ENCODE measurements around the gene MYBPH.

Gene MYBPH

DNA sequence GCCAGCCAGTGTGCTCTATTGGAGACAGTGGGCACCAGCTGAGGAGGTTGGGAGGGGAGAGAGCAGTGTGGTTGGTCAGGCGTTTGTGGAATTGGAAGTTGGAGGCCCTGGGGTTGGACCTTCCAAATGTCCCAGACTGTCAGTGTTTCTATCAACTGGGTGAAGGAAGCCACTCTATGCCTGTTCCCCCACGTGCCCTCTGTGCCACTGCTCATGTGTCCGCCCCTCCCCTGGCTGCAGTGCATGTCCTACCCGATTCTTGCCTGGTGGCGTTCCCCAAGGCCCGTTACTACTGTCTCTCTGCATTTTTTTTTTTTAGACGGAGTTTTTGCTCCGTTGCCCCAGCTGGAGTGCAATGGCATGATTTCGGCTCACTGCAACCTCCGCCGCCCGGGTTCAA, 27.0 kb downstream of the MYBPH start:
- no peak for DNase-seq (ENCODE audit: low spot score)

DNA sequence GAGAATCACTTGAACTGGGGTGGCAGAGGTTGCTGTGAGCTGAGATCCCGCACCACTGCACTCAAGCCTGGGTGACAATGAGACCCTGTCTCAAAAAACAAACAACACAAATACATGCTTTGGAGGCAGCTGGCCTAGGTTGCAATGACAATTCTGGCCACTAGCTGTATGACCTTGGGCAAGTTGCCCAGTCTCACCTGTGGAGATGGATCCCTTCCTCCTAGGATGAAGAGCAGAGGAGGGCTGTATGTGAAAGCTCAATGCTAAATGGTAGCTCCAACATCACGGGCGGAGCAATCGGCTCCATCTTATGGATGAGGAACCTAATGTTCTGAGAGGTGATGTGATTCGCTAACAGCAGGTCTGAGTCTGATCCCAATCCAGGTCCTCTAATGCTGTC, 27.5 kb downstream of the MYBPH start:
- DNase-seq (ENCODE audit: low spot score): no peak

DNA sequence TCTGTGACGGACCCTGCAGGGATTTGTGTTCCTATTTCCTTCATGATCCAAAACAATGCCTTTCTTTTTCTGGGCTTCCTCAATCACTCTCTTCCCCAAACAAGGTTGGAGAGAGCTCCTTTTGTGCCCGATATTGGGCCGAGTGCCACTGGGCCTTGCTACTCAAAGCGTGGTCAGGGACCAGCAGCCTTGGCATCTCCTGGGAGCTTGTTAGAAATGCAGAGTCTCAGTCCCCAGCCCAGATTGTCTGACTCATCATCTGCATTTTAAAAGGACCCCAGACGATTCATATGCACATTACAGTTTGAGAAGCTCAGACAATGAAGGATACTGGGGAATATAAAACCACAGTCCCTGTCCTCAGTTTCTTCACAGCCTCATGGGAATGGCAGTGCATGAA, 28.2 kb downstream of the MYBPH start:
- DNase-seq (ENCODE audit: low spot score): peak; percentile 93

DNA sequence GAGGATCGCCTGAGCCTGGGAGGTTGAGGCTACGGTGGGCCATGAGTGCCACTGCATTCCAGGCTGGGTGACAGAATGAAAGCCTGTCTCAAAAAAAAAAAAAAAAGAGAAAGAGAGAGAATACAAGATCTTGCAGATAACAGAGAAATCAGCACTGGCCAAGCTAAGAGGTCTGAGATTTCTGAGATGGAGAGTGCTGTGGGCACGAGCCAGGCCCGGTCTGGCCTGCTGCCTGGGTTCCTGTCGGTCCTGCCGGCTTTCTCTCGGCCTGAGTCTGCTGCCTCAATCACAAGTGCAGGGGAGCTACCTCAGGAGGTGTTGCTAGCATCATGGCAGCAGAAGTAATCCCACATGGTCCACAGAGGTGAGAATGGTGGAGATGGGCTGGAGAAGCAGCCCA, 29.1 kb downstream of the MYBPH start:
- DNase-seq (ENCODE audit: low spot score): no peak

DNA sequence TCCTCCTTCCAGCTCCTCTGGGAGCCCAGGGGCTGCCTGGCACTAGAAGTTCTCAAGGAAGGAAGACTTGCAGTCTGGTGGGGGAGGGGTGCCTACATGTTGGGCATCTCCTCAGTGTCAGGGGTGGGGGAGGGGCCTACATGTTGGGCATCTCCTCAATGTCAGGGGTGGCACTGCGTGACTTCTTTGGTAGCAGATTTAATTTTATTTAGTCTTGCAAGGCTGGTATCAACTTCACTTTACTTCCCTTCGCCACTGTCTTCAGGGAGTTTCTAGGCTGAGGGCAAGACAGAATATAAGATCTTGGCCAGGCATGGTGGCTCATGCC, 29.6 kb downstream of the MYBPH start:
- no peak for DNase-seq (ENCODE audit: low spot score)

DNA sequence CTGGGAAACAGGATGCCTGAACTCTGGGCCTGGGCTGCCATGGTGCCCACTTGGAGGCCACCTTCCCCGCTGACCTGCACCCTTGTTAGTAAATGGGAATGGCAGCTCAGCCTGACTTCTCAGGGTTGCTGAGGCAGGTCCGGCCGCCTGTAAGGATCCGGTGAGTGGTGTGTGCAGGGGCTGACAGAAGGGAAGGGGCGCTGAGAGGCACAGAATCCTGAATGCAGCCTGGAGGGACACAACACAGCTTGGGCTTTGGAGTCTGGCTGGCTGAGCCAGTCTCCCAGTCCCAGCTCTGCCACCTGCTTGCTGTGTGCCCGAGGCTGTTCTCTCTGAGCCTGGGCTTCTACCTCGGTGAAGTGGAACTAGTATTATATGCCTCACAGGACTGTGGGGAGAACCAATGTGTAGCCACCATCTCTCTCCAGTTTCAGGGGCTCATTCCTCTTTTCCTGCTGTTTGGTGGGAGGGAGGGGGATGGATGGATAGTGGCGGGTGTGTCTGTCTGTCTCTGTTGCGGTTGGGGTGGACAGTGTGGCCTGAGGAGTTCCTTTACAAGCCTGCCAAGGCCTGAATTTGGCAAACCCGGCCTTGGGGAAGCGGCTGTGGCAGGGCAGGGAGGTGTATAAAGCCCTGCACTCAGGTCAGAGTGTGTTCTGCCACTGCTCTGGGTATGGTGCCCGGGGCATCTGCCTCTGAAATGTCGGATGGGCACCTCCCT, 30.1 kb downstream of the MYBPH start:
- no peak for DNase-seq (ENCODE audit: low spot score)

DNA sequence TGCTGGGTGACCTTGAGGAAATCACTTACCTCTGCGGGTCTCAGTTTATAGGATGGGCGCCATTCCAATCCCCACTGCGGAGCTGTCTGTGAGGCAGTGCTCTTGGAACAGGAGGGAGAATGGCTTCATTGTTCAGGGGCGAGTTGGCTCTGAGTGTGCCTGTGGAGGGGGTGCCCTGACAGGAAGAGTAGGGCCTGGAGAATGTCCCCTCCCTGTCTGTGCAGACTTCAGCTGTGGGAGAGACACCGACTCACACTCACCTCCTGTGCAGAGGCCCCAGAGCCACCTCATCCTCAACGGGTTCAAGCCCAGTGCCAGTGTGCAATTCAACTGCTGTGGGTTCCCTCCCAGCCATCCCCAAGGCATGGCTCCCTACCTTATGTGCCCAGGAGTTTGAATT, 31.0 kb downstream of the MYBPH start:
- DNase-seq (ENCODE audit: low spot score): peak; percentile 97

DNA sequence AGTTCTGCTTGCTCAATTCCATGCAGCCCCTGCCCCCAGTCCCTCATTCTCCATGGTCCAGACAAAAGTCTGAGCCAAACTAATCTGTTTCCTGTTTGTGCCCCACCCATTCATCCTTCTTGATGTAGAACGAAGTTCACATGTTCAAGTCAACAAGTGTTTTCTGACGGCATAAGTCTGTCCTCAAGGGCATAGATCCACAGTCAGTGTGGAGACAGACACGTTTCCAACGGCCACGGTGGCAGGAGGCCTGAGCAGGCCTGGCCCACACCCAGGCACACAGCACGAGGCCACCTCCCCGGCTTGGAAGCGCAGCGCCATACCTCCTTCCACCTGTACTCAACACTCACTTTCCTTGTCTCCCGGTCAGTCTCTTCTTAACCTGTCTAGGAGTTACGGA, 32.0 kb downstream of the MYBPH start:
- no peak for DNase-seq (ENCODE audit: low spot score)

DNA sequence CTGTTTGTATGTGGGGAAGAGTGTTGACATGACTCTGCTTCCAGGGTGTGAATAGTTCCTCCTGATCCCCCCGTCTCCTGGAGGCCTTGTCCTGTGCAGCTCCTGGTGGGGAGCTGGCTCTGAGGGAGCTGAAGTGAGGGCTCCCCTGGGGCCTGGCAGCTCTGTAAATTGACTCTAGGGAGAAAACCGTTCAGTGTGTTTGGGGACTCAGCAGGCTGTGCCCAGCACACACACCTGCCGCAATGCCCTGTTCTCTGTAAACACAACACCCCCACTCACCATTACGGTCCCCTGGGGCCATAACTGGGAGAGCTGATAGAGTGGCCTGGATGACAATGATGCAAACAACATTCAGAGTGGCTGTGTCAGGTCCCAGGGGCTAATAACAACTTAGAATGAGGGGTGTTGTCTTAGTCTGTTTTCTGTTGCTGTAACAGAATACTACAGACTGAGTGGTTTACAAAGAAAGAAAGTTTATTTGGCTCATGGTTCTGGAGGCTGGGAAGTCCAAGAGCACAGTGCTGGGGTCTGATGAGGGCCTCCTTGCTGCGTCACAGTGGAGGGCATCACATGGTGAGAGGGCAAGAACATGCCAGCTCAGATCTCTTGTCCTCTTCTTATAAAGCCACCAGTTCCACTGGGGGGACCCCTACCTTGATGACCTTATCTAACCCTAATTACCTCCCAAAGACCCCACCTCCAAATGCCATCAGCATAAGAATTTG, 32.8 kb downstream of the MYBPH start:
- DNase-seq (ENCODE audit: low spot score): no peak

DNA sequence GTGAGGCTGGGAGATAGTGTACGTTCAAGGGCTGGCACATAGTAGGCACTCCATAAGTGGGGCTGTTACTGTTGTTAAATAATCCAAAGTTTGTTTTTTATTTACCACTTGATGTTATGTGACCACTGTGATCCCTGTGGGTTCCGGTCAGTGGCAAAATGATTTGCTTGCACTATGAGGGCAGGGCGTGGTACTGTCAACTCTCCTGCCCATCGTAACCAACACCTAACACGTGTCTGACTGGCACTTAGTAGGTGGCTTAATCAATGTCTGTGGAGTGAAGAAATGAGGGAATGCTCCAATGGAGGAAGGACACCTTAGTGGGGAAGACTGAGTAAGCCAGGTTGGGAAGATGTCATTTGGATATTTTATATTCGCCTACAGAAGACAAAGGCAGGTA, 33.5 kb downstream of the MYBPH start:
- no peak for DNase-seq (ENCODE audit: low spot score)

DNA sequence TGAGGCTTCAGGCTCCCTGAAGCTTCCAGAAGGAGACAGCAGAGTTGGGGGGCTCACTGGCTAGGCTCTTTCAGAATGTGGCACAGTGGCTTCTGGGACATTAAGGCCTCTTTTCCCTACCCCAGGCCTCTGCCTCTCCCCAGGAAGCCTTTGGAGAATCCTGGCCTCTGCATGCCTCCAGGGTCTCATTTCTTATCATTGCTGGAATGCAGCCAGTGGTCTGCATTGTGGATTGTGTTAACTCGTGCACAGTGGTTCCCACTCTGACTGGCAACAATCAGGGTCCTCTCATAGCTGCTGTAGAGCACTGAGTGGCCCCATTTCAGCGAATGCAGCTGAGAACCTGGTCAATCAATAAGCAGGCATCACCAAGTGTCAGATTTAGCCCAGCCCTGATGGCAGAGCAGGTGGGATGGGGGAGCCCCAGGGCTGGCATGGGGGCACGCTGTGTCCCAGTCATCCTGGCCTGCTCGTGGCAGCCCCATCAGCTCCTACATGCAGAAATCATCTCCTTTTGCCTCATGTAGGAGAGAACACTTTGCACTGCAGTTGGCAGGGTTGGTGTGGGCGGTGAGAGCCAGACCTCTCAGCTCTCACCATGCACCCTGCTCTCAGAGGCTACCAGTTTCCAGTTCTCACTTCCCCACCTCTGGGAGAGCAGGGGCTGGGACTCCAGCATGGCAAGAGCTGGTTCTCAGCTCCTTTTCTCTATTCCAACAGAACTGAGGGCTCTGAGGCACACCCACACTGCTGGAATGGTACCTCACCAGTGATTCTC, 34.7 kb downstream of the MYBPH start:
- DNase-seq (ENCODE audit: low spot score): no peak

DNA sequence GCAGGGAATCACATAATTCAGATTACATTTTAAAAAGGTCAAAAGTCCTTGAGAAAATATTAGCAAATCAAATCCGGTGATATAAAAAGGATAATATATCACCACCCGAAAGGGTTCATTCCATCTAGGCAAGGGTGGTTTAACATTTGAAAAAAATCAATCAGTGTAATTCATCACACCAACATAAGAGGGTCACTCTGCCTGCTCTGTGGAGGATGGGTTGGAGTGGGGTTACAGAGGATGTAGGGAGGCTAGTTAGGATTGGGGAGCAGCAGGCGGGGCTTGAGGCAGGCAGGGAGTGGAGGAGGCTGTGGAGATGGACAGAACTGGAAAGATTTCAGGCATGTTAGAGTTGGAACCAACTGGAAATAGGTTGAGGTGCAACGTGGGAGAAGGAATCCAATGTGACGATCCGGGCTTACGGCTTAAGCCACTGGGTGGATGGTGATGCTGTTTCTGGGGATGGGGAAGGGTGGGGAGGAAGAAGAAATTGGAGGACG, 35.6 kb downstream of the MYBPH start:
- DNase-seq (ENCODE audit: low spot score): no peak

DNA sequence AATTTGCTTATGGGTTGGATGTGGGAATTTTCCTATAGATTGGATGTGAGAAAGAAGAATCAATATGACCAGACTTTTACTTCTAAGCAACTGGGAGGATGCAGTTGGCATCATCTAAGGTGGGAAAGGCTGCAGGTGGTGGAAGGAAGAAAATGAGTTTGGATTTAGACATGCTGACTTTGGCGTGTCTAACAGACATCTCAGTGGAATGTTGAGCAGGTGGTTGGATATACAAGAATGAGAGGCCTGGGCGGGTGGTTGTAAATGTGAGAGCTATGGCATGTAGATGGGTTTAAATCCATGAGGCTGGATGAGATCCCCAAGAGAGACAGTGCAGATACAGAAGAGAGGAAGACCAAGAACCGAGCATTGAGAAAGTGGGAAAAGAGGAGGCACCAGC, 37.6 kb downstream of the MYBPH start:
- DNase-seq (ENCODE audit: low spot score): no peak

DNA sequence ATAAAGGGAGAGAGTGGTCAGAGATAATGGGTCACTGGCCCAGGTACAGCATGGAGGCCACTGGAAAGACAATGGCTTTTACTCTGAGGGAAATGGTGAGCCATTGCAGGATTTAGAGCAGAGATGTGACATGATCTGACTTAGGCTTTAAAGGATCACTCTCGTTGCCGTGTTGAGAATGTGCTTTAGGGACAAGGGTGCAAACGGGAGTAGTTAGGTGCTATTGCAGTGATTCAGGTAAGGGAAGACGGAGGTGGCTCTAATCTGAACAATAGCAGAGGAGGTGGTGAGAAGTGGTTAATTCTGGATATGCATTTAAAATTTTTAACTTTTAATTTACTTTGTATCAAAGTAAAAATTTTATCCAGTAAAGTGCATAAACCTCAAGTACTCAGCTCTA, 38.3 kb downstream of the MYBPH start:
- no peak for DNase-seq (ENCODE audit: low spot score)

DNA sequence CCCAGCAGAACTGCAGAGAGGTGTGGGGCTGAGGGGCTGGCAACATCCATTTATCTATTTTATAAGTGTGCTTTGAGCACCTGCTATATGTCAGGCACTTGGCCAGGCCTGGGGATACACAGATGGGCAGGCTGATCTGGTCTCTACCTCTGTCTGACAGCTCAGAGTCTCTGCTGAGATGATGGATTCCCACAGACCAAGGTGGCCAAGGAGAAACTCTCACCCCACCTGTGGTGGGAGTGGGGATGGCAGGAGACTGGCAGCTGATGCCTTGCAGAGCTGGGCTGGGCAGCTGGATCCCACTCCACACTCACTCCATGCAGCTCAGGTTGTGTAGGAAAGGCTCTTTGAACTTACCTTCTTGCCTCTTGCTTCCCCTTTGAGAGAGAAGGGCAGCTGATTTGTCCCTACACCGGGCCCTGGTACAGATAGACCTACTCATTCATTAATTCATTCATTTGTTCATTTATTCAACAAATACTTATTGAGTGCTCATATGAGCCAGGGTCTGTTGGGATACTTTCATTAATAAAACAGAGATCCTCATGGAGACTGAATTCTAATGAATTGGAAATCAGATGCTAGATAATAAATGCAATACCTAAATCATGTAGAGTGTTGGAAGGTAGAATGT, 39.1 kb downstream of the MYBPH start:
- no peak for DNase-seq (ENCODE audit: low spot score)

DNA sequence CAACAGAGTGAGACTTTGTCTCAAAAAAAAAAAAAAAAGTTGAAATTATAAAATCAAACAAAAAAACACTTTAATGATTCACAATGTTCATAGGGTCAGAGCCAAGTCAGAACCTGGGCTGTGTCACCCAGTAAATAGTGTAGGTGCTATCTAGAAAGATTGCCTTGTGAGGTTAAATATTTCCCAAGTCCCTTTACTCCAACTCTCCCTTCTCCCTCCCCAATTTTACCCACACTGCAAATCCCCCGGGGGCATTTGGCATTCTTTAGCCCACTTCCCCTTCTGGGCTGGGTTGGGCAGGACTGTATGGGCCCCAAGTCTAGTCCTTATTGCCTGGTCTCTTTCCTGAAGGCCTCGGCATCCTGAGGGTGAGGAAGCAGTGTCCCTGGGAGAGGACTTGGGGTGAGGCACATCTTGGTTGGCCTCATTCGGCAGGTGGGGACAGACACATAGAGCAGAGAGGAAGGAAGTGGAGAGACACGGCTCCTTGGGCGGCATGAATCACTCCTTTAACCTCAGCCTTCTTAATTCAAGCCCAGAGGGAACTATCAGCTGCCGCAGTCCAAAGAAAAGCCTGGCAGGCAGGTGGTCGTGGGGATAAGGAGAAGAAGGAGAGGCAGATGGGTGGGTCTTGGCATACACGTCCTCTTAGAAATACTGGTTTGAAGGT, 39.9 kb downstream of the MYBPH start:
- no peak for DNase-seq (ENCODE audit: low spot score)

DNA sequence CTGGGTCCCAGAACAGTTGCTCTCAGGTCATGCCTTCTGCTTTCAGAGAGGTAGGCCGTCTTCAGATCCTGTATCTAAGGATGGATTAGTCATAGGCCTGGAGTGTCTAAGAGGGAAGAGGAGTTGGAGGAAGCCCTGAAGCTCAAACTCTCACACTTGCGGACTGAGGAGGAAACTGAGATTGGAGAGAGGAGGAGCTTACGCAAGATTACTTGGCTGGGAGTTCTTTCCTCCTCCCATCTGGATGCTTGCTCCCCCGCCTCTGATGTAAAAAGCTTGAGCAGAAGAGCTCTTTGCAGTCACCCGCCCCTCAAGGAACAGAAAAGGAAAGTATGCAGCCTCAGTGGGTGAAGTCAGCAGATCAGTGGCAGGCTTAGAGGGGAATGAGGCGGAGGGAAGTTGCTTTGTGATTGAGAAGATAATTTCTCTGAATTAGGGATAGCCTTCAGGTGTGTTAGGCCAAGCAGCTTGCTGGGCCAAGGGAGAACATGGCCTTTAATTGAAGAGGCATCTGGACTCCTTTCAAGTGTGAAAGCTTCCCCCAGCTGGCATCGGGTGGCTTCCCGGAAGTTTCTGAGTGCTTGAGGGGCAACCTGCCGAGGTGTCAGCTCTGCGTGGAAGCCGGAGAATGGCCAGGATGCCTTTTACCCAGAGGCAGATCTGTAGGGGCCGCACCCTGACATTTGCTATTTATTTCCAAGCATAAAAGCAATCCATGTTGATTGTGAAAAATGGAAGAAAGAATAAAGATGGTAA, 41.5 kb downstream of the MYBPH start:
- no peak for DNase-seq (ENCODE audit: low spot score)

DNA sequence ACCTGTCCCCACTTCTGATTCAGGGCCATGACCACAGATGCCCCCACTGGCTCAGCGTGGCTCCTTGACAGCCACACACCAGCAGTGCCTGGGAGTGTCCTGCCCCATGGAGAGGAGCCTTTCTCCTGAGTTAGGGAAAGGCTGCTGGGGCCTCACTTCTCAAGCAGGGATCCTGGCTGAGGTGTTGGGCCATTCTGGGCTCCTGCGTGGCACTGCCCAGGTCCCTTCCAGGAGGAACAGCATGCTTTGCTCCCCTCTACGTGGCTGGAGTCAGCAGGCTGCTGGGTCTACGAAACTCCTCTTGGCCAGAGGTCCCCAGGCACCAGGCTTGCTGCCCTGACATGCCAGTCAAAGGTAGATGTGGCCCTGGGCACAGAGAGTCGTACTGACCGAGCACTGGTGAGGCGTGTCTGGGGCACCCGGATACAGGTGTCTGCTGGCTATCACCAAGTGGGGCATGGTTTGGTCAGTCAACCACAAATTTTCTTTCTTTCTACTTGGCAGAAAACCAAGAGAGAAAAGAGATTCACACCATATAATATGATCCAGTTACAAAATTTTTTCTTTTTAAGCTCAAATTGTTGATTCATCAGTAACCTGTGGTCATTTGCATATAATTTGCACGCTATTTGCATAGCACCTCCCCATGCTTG, 44.0 kb downstream of the MYBPH start:
- DNase-seq (ENCODE audit: low spot score): no peak

DNA sequence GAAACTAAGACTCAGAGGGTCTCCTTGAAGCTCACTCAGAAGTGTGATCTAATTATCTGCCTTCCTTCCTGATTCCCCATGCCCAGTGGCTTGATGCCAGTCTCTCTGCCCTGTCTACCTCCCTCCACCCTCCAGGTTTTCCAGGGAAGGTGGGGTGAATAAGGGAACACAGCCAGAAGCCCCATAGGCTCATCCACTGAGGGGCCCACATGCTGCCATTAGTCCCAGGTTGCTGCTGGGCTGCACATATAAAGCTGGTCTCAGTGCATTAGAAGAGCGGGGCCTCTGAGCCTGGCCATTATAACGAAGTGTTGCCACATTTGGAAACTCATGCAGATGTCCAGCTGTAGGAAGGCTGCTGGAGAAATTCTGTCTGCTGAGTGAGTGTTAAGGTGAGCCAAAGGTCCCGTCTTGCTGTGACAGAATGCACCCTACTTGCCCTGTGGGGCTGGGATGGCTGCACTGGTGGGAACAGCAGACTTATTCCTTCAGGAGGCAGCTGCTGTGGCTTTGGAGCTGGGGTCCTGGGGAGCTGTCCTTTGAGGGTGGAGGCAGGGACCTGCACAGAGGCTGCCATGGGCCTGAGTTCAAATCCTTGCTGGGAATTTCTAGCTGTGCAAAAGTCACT, 45.2 kb downstream of the MYBPH start:
- DNase-seq (ENCODE audit: low spot score): no peak

DNA sequence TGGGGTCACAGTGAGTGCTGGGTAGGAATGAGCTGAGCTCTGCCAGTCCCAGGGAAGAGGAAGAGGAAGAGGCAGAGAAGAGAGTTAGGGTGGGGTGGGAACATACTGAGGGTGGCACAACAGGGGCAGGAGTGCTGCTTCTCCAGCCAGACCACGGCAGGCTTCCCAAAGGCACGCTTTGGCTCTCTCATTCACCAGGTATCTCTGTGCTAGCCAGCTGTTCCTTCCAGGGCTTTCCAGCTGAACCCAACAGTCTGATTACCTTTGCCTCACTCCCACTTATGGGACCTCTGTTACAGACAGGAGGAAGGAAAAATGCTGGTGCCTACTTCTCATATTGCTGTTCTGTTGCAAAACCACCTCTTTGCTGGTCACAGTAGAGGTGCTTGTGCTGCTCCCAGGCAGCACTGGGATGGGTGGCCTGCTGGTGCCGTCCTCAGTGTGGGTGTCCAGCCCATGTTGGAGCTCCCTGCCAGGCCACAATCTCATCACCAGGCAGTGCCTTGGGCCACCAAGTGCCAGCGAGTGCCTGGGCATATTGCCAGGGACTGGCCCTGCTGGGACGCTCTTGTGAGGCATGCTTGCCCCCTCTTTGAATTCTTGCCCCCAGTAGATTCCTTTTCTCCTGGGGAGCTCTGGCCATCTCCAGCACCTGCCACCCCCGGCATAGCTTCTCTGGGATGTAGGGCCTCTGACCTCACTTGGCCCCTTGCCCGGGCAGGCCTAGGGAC, 46.0 kb downstream of the MYBPH start:
- DNase-seq (ENCODE audit: low spot score): peak; percentile 97
